ENCODE results near the gene CDR2. TPM values are rescaled to one million over a fixed set of nuclear protein-coding genes. Genes with fewer than 3 reads are reported as not detected.

CDR2 gene
- total and polyA plus RNA-seq, 7 donors = 14.6 to 32.3 (median 22.5) TPM

DNA sequence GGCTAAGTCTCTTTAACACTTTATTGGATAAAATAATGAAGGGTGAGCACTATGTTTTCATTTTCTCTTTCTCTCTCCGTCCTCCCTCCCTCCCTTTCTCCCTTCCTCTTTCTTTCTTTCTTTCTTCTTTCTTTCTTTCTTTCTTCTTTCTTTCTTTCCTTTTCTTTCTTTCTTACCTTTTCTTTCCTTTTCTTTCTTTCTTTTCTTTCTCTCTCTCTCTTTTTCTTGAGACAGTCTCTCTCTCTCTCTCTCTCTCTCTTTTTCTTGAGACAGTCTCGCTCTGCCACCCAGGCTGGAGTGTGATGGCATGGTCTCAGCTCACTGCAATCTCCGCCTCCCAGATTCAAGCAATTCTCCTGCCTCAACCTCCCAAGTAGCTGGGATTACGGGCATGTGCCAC, 21.5 kb upstream of the CDR2 start:
- 93 to 96% methylated on average over 4 of the region's 4 CpGs for WGBS, 2 donors
- Histone ChIP-seq H3K36me3 (no peaks in the 10 kb centered on the region), H3K9me3 (no peaks in the 10 kb centered on the region), H3K27me3 (no peaks in the 10 kb centered on the region), H3K27ac (no peak overlapping the region), H3K4me1 (no peaks in the 10 kb centered on the region), H3K4me3 (no peak overlapping the region)
- no peak for DNase-seq
- TF ChIP-seq POLR2A (IDR thresholded peaks at IDR 0.05) (no peak), POLR2AphosphoS5 (IDR thresholded peaks at IDR 0.05) (no peak)
- TF ChIP-seq, protein P1, sequence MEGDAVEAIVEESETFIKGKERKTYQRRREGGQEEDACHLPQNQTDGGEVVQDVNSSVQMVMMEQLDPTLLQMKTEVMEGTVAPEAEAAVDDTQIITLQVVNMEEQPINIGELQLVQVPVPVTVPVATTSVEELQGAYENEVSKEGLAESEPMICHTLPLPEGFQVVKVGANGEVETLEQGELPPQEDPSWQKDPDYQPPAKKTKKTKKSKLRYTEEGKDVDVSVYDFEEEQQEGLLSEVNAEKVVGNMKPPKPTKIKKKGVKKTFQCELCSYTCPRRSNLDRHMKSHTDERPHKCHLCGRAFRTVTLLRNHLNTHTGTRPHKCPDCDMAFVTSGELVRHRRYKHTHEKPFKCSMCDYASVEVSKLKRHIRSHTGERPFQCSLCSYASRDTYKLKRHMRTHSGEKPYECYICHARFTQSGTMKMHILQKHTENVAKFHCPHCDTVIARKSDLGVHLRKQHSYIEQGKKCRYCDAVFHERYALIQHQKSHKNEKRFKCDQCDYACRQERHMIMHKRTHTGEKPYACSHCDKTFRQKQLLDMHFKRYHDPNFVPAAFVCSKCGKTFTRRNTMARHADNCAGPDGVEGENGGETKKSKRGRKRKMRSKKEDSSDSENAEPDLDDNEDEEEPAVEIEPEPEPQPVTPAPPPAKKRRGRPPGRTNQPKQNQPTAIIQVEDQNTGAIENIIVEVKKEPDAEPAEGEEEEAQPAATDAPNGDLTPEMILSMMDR (IDR thresholded peaks at IDR 0.05) = no peak
- intact Hi-C loops (cut with DNase I) = no loop called here

DNA sequence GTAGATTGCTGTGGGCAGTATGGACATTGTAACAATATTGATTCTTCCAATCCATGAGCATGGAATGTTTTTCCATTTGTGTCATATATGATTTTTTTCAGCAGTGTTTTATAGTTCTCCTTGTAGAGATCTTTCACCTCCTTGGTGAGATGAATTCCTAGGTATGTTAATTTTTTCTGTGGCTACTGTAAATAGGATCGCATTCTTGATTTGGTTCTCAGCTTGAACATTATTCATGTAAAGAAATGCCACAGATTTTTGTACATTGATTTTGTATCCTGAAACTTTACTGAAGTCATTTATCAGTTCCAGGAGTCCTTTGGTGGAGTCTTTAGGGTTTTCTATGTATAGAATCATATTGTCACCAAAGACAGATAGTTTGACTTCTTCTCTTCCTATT, 19.7 kb upstream of the CDR2 start:
- intact Hi-C loops (cut with DNase I) = no loop called here
- TF ChIP-seq, protein P1 (IDR thresholded peaks at IDR 0.05) = no peak
- TF ChIP-seq EP300 (IDR thresholded peaks at IDR 0.05) = no peak
- no peak for TF ChIP-seq POLR2A (IDR thresholded peaks at IDR 0.05)
- TF ChIP-seq POLR2AphosphoS5 (IDR thresholded peaks at IDR 0.05) = no peak
- no peak overlapping the region for H3K4me3 ChIP-seq
- WGBS, 2 donors = 91 to 100% methylated on average over 1 of the region's 1 CpG
- no peaks in the 10 kb centered on the region for H3K9me3 ChIP-seq
- no peak overlapping the region for H3K27ac ChIP-seq
- no peaks in the 10 kb centered on the region for H3K27me3 ChIP-seq
- H3K36me3 ChIP-seq = no peaks in the 10 kb centered on the region
- no peak for DNase-seq
- H3K4me1 ChIP-seq = no peaks in the 10 kb centered on the region

DNA sequence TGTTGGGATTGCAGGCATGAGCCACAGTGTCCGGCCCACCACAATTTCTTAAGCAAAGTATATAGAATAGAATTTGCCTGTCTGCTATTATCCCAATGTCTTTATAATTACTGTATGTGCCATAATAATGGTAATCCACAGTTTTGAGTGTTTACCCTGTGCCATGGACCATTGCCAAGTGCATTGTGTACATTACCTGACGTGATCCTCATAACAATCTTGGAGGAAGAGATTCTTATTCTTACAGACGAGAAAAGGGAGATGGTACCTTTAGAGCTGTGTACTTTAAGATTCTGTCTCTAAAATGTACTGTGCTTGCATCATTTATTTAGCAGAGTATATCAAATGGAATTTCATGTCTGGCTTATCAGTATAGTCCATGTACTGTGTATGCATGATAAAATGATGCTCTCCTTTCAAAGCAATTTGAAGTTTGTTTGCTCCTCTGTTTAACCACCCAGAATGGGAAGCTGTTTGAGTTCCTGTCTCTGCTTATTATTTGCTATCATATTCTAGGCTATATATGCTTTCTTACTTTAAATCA, 13.8 kb upstream of the CDR2 start:
- 43 to 78% methylated on average over 3 of the region's 3 CpGs for WGBS, 2 donors
- H3K4me3 ChIP-seq = no peak overlapping the region
- no peaks in the 10 kb centered on the region for H3K27me3 ChIP-seq
- H3K4me1 ChIP-seq = peaks cover 0 to 9% (median 8%) of the 10 kb centered on the region in 4 donors
- no peaks in the 10 kb centered on the region for H3K36me3 ChIP-seq
- no peak overlapping the region for H3K27ac ChIP-seq
- TF ChIP-seq POLR2A (IDR thresholded peaks at IDR 0.05) = no peak
- TF ChIP-seq POLR2AphosphoS5 (IDR thresholded peaks at IDR 0.05) = no peak
- TF ChIP-seq EP300 (IDR thresholded peaks at IDR 0.05) = no peak
- TF ChIP-seq, protein P1 (IDR thresholded peaks at IDR 0.05) = no peak
- no peak for DNase-seq
- no peaks in the 10 kb centered on the region for H3K9me3 ChIP-seq
- intact Hi-C loops (cut with DNase I) = no loop called here

GRCh38 chr16:22386976-22387375, 12.6 kb upstream of the CDR2 start:
- Histone ChIP-seq H3K9me3 (no peaks in the 10 kb centered on the region), H3K27ac (peak overlapping the region in 2 of 4 donors; percentile 3 to 9), H3K36me3 (no peaks in the 10 kb centered on the region), H3K4me1 (peaks cover 0 to 9% (median 8%) of the 10 kb centered on the region in 4 donors), H3K27me3 (no peaks in the 10 kb centered on the region), H3K4me3 (no peak overlapping the region)
- TF ChIP-seq POLR2A (IDR thresholded peaks at IDR 0.05) (no peak), EP300 (IDR thresholded peaks at IDR 0.05) (no peak), POLR2AphosphoS5 (IDR thresholded peaks at IDR 0.05) (no peak)
- TF ChIP-seq, protein P1 (IDR thresholded peaks at IDR 0.05) = no peak
- WGBS, 2 donors = 83 to 90% methylated on average over 2 of the region's 2 CpGs
- no peak for DNase-seq
- intact Hi-C loops (cut with DNase I) = no loop called here

DNA sequence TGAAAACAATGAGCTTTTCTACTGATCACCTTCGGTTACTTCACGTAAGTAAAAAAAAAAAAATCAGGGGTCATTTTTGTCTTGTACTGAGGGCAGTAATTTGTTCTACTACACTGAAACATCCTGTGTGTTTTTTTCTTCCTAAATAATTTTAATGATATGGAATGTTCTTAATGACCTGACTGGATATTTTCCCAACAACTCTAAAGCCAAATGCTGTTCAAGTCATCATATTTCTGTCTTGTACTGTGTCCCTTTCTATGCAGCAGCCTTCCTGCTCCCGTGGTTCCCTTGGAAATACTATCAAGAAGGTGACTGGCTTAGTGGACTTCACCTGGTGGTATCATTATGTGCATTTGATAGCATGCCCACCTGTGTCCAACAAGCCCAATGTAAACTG, 10.8 kb upstream of the CDR2 start:
- H3K27me3 ChIP-seq = no peaks in the 10 kb centered on the region
- intact Hi-C loops (cut with DNase I) = no loop called here
- TF ChIP-seq POLR2AphosphoS5 (IDR thresholded peaks at IDR 0.05) (no peak), POLR2A (IDR thresholded peaks at IDR 0.05) (no peak), EP300 (IDR thresholded peaks at IDR 0.05) (no peak)
- TF ChIP-seq, protein P1 (IDR thresholded peaks at IDR 0.05) = no peak
- no peak overlapping the region for H3K4me3 ChIP-seq
- 92 to 96% methylated on average over 3 of the region's 3 CpGs for WGBS, 2 donors
- no peak overlapping the region for H3K27ac ChIP-seq
- H3K36me3 ChIP-seq = no peaks in the 10 kb centered on the region
- H3K4me1 ChIP-seq = peaks cover 0 to 9% (median 8%) of the 10 kb centered on the region in 4 donors
- H3K9me3 ChIP-seq = no peaks in the 10 kb centered on the region
- no peak for DNase-seq
